Mesothelial cell of epicardium (in vitro differentiated cells): Measurements from ENCODE around the gene ZSCAN10. TPM values are rescaled to one million over a fixed set of nuclear protein-coding genes. Genes with fewer than 3 reads are reported as not detected.

ENCODE experiments used
- DNase-seq, 2 experiments: peaks; one replicate each; pipeline ENCODE4 v3.0.0; 2021; ENCODE audit warnings: low spot score in 2 of 2; ENCODE audit not compliant: unreplicated experiment in 2 of 2
- H3K27ac Mint-ChIP-seq: 2 replicates; pipeline ENCODE4 v1.8.0; 2021; ENCODE audit warnings: mixed read lengths
- H3K27me3 Mint-ChIP-seq: 2 replicates; pipeline ENCODE4 v1.8.0; 2021; ENCODE audit warnings: low read depth, mixed read lengths
- H3K36me3 Mint-ChIP-seq: 2 replicates; pipeline ENCODE4 v1.8.0; 2021; ENCODE audit warnings: mixed read lengths
- H3K4me1 Mint-ChIP-seq: 2 replicates; pipeline ENCODE4 v1.8.0; 2021; ENCODE audit warnings: mixed read lengths
- H3K4me3 Mint-ChIP-seq: 2 replicates; pipeline ENCODE4 v1.8.0; 2021; ENCODE audit warnings: mild to moderate bottlenecking, moderate library complexity, mixed read lengths
- H3K9me3 Mint-ChIP-seq: 2 replicates; pipeline ENCODE4 v1.8.0; 2021; ENCODE audit warnings: mixed read lengths
- total RNA-seq: library from RNA; stranded (reverse); gene quantifications from 3 replicates; pipeline ENCODE4 v1.2.1, GENCODE V29; 2021
- TF ChIP-seq, protein P1 (sequence below): fragments of 200-600 bp; sonication (generic); IDR thresholded peaks from one replicate; pipeline ENCODE4 v1.5.0; 2021; ENCODE audit warnings: antibody characterized with exemption; ENCODE audit not compliant: unreplicated experiment

Gene ZSCAN10
- total RNA-seq, 1 donor from 2014 or later, result 0.42 TPM

DNA sequence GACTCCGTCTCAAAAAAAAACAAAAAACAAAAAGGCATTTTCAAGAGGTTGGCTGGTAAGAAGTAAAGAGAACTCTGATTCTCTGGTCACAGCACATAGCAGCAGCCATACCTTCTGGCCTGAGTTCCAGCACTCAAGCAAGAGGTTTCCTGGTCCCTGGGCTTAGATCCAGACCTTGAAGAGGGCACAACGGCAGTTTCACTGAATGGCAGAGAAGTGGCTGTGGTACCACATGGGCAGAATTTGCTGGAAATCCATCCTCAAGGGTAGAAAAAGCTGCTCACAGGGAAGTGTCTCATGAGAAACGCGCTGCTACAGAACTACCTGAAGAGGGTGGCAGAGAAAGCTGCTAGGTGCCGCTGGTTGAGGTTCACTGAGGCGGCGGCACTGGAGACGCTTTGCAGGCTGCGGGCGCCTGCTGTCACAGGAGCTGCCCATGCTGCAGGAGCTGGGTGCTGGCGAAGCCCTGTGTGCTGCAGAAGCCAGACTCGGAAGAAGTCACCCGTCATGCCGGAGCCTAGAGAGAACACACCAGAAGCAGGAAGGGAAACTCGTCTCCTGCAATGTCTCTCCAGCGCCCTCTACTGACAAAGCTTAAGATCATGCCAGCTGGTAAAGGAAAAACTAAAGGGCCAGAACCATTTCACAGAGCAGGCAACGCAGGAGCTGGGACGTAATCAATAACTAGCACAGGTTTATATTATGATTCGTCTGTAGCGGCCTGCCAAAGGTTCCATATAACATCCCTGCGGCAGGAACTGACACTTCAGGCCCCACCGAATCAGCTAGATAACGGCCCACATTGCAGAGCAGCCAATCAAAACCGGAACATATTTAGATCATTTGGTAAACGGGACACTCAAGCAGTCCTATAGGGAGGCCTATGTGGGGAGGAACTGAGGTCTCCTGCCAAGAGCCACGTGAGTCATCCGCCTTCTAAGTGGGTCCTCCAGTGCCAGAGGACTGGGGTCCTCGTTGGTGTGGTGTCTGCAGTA, 30.3 kb upstream of the ZSCAN10 start:
- peak in 1 of 2 experiments; percentile 66 for DNase-seq
- Mint-ChIP-seq H3K9me3 (no peaks in the 10 kb centered on the region), H3K27me3 (no peaks in the 10 kb centered on the region), H3K4me1 (peaks cover 24% of the 10 kb centered on the region), H3K36me3 (peaks cover 9% of the 10 kb centered on the region), H3K4me3 (peak overlapping the region; percentile 59), H3K27ac (peak overlapping the region; percentile 89)
- TF ChIP-seq, protein P1, sequence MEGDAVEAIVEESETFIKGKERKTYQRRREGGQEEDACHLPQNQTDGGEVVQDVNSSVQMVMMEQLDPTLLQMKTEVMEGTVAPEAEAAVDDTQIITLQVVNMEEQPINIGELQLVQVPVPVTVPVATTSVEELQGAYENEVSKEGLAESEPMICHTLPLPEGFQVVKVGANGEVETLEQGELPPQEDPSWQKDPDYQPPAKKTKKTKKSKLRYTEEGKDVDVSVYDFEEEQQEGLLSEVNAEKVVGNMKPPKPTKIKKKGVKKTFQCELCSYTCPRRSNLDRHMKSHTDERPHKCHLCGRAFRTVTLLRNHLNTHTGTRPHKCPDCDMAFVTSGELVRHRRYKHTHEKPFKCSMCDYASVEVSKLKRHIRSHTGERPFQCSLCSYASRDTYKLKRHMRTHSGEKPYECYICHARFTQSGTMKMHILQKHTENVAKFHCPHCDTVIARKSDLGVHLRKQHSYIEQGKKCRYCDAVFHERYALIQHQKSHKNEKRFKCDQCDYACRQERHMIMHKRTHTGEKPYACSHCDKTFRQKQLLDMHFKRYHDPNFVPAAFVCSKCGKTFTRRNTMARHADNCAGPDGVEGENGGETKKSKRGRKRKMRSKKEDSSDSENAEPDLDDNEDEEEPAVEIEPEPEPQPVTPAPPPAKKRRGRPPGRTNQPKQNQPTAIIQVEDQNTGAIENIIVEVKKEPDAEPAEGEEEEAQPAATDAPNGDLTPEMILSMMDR, result peak; percentile 76

DNA sequence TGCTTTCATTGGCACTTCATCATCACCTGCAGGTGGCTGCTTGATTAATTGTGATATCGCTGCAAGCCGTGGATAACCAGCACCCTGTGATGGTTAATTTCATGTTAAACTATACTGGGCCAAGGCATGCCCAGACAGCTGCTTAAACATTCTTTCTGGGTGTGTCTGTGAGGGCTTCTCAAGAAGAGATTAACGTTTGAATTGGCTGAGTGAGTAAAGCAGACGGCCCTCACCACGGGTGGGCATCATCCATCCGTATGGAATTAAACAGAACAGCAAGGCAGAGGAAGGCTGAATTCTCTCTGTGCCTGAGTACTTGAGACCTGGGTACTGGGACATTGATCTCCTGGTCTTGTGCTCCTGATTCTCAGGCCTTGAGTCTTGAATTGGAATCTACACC, 28.7 kb upstream of the ZSCAN10 start:
- no peak overlapping the region for H3K4me3 Mint-ChIP-seq
- TF ChIP-seq, protein P1, result no peak
- no peaks in the 10 kb centered on the region for H3K27me3 Mint-ChIP-seq
- DNase-seq, result no peak
- H3K9me3 Mint-ChIP-seq, result no peaks in the 10 kb centered on the region
- H3K36me3 Mint-ChIP-seq, result peaks cover 9% of the 10 kb centered on the region
- H3K4me1 Mint-ChIP-seq, result peaks cover 19% of the 10 kb centered on the region
- no peak overlapping the region for H3K27ac Mint-ChIP-seq

DNA sequence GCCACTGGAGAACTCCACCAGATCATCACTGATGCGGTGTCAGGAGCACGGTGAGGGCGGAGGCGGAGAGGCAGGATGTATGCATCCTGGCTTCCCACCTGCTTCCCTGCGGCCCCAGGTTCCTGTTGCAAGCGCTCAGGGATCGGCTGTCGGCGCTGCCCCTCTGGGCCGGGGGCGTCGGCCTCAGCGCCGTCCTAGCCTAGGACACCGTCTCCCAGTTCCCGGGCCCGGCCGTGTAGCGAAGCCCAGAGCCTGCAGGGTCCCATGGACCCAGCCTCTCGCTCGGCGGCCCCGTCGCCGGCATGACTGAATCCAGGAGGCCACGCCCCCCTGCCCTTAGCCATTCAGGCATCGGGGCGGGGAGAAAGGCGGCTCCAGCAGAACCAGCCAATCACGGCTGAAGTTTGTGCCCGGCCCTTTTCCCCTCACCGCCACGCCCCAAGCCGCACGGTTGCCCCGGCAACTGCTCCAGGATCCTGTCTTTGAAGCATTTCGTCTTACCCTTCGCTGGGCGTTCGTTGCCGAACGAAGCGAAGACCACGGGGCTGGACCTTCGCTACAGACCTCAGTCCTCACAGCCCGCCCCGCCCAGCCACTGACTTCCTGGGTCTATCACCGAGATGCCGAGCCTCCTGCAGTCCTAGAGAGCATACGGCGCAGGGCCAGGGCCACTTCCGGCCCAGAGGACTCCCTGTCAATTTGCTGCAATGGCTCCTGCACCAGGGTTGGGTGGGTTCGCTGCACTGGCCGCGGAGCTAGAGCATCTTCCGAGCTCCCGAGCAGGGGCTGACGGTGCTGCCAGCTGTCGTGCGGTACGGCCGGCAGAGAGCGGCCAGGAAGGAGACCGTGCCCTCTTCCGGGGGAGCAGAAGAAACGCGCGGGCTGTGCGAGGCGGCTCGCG, 25.1 kb upstream of the ZSCAN10 start:
- peaks cover 2% of the 10 kb centered on the region for H3K36me3 Mint-ChIP-seq
- no peaks in the 10 kb centered on the region for H3K27me3 Mint-ChIP-seq
- TF ChIP-seq, protein P1, result no peak
- peak overlapping the region; percentile 88 for H3K4me3 Mint-ChIP-seq
- peaks cover 10% of the 10 kb centered on the region for H3K4me1 Mint-ChIP-seq
- H3K27ac Mint-ChIP-seq, result peak overlapping the region; percentile 93
- DNase-seq, result peak; percentile 98
- no peaks in the 10 kb centered on the region for H3K9me3 Mint-ChIP-seq

DNA sequence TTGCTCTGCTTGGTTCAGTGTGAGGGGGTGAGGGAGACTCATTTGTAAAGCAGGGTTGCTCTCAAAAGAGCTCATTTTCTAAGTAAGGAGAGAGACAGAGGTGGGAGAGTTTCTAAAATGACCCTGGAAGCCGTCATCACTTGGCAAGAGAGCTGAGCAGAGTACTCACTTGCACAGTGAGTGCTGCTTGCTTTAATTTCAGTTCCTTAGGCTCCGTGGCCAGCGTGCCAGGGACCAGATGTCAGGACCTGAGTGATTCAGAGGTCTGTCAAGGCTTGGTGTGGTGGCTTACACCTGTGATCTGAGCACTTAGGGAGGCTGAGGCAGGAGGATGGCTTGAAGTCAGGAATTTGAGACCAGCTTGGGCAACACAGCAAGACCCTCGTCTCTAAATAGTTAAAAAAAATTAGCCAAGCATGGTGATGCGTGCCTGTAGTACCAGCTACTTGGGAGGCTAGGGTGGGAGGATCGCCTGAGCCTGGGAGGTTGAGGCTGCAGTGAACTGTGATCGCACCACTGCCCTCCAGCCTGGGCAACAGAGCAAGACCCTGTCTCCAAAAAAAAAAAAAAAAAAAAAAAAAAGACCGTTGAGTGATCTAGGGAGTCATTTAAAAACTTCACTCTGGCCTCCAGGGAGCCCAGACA, 24.0 kb upstream of the ZSCAN10 start:
- TF ChIP-seq, protein P1, result no peak
- Mint-ChIP-seq H3K4me3 (peak overlapping the region; percentile 88), H3K4me1 (peaks cover 7% of the 10 kb centered on the region), H3K36me3 (peaks cover 6% of the 10 kb centered on the region), H3K27me3 (no peaks in the 10 kb centered on the region), H3K27ac (no peak overlapping the region), H3K9me3 (no peaks in the 10 kb centered on the region)
- no peak for DNase-seq

DNA sequence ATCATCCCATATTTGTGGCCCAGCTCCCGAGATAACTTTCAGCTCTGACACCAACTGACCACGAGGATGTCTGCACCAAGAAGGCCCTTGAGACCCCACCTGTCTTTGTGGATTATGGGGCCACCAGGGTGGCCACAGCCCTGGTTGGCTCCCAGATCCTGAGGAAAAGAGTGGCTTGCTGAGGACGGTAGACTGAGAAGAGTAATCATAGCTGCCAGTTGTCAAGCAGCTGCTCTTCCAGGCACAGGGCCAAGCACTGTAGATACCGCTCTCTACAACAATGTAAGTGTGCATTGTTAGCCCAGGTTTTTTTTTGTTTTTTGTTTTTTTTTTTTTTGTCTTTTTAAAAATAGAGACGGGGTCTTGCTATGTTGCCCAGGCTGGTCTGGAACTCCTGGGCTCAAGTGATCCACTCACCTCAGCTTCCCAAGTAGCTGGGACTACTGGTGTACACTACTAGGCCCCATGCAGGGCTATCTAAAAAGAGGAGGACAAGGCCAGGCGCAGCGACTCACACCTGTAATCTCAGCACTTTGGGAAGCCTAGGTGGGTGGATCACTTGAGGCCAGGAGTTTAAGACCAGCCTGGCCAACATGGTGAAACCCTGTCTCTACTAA, 22.9 kb upstream of the ZSCAN10 start:
- Mint-ChIP-seq H3K4me3 (no peak overlapping the region), H3K9me3 (no peaks in the 10 kb centered on the region), H3K27me3 (no peaks in the 10 kb centered on the region), H3K4me1 (peaks cover 7% of the 10 kb centered on the region), H3K27ac (no peak overlapping the region), H3K36me3 (peaks cover 6% of the 10 kb centered on the region)
- DNase-seq, result no peak
- TF ChIP-seq, protein P1, result no peak
